NCI-H146 treated with DMSO at 0.1 percent for 48 hours (cell line): ENCODE measurements around the gene BCL2.
A peak's percentile ranks its signal among the peaks of the same experiment; 100 is the strongest.

Experiments
- DNase-seq: peaks from one replicate; lab custom pipeline; 2025; ENCODE audit not compliant: unreplicated experiment; lab: John Stamatoyannopoulos, UW

The BCL2 gene

DNA sequence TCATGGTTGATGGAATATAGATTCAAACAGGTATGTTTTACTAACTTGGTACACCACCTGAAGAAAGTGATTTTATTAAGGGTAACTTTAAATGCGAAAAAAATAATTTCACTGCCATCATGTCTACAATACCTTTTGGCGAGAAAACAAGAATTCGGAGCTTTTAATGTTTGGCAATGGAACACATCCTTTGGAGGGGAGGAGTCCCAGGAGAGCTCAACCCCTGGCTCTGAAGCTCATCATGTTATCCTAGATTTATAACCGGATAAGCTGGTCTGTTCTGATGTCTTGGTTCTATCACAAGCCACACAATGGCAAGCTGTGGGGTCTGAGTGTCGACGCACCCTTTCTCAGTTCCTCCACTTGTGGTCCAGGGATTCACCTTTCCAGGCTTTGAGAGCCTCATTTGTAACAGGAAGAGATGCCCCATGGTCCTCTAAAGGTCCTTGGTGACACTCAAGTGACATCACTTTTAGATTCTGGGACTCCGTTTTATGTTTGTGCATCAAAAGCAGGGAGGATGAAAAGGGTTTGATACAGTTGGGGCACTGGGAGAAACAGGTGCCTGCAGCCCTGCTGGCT is 172.7 kb downstream of the BCL2 start:
- DNase-seq: no peak

GRCh38 chr18:63145851-63146555 is 173.6 kb downstream of the BCL2 start:
- DNase-seq: no peak

GRCh38 chr18:63145166-63145850 is 174.3 kb downstream of the BCL2 start:
- DNase-seq: no peak

GRCh38 chr18:63144748-63145147 is 174.8 kb downstream of the BCL2 start:
- DNase-seq: no peak

- DNase-seq: no peak
Observed at GRCh38 chr18:63143330-63143771, 176.2 kb downstream of the BCL2 start.

DNA sequence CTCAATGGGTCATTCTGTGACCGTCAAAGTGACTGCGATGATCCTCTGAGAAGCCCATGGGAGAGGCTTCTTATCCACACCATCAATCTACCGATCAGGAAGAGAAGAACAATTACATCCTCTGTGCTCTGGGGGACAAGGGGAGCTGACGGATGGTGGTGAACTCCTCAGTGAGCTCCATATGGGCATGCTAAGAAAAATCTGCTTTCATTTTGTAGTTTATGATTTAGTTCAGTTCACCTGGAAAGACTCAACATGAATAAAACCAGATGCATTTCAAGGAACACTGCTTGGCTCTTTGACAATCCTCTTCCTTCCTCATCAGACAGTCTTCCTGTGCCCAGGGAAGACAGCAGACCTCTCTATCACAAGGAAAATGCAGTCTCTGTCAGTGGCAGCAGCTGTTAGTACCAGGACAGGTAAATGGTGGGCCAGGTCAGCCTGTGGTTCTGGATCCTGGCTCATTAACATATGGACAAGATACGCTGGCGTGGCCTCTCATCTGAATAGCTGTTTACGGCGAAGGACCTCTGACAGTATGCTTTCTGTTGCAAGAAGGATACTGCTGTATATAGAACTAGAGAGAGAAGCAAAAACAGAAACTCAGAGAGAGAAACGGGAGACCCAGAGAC is 176.9 kb downstream of the BCL2 start:
- no peak for DNase-seq

- no peak for DNase-seq
Observed at GRCh38 chr18:63141778-63142176, 177.8 kb downstream of the BCL2 start.

GRCh38 chr18:63140997-63141777 is 178.4 kb downstream of the BCL2 start:
- DNase-seq: peak; percentile 27

GRCh38 chr18:63140038-63140450 is 179.5 kb downstream of the BCL2 start:
- no peak for DNase-seq

GRCh38 chr18:63138436-63139340 is 180.9 kb downstream of the BCL2 start:
- DNase-seq: no peak

DNA sequence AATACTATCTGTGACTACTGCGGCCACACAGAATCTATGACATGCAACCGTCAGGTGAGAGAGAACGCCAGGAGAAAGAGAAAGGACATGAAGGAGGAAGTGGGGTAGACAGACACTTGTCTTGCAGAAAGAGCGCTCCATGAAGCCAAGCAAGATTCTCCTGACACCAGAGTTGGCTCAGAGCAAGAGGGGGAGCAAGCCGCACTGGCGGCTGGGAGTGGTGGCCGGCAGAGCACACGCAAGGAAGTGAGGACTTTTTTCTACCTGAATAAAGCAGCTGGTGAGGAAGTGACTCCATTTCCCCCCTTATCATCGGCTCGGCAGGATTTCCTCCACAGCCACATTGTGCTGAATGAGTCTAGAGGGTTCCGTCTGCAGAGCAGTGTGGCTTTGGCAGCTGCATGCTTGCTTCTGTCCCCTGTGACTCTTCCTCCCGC is 181.6 kb downstream of the BCL2 start:
- no peak for DNase-seq

GRCh38 chr18:63135101-63135500 is 184.5 kb downstream of the BCL2 start:
- DNase-seq: no peak

DNA sequence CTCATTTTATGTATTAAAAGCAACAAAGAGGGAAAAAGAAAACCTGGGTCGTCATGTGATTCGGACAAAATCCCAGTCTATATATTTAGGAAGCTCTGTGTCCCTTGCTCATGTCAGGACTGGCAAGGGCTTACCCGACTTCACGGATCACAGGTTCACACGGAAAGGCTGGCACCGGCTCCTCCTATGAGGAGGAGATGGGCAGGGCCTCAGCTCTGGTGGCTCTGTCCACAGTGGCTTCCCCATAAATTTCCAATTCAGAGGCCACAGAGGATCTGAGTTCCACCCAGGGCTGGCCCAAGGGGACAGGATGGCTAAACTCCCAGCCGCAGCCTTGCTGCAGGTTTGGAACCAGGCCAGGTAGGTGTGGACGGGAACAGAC is 186.8 kb downstream of the BCL2 start:
- DNase-seq: no peak

- DNase-seq: no peak
Observed at GRCh38 chr18:63131959-63132818, 187.4 kb downstream of the BCL2 start.

- peak; percentile 44 for DNase-seq
Observed at GRCh38 chr18:63131106-63131958, 188.2 kb downstream of the BCL2 start.

GRCh38 chr18:63130176-63130575 is 189.4 kb downstream of the BCL2 start:
- DNase-seq: no peak

- no peak for DNase-seq
Observed at GRCh38 chr18:63128237-63128974, 191.2 kb downstream of the BCL2 start.
